Thymus (tissue), 11 donors: Measurements from ENCODE around the gene COPS9. TPM values are rescaled to one million over a fixed set of nuclear protein-coding genes. Genes with fewer than 3 reads are reported as not detected.
A peak's percentile ranks its signal among the peaks of the same experiment; 100 is the strongest.

Source experiments
- DNase-seq, 9 donors: peaks; one replicate each; pipeline ENCODE4 v3.0.0-alpha.2; 2013; ENCODE audit warnings: low spot score in 9 of 9, low read depth in 6 of 9, missing footprints in 1 of 9
- H3K27ac ChIP-seq, 2 donors: one replicate each; pipeline ENCODE4 v1.5.1; 2013; ENCODE audit warnings: control low read depth in 1 of 2, low read depth in 1 of 2, low read length in 1 of 2, mild to moderate bottlenecking in 1 of 2, moderate library complexity in 1 of 2
- H3K27me3 ChIP-seq, 2 donors: one replicate each; pipeline ENCODE4 v1.5.1; 2013; ENCODE audit warnings: low read length in 1 of 2; ENCODE audit not compliant: control insufficient read depth in 2 of 2, insufficient read depth in 1 of 2
- H3K36me3 ChIP-seq, 2 donors: one replicate each; pipeline ENCODE4 v1.5.1; 2013; ENCODE audit warnings: low read length in 1 of 2, mild to moderate bottlenecking in 1 of 2, moderate library complexity in 1 of 2; ENCODE audit not compliant: control insufficient read depth in 2 of 2, insufficient read depth in 2 of 2
- H3K4me1 ChIP-seq, 2 donors: one replicate each; pipeline ENCODE4 v1.5.1; 2013; ENCODE audit warnings: low read length in 2 of 2; ENCODE audit not compliant: control insufficient read depth in 2 of 2, insufficient read depth in 2 of 2
- H3K4me3 ChIP-seq, 2 donors: one replicate each; pipeline ENCODE4 v1.5.1; 2013; ENCODE audit warnings: low read length in 2 of 2, control low read depth in 1 of 2, mild to moderate bottlenecking in 1 of 2
- H3K9me3 ChIP-seq, 2 donors: one replicate each; pipeline ENCODE4 v1.5.1; 2013; ENCODE audit warnings: low read length in 1 of 2, mild to moderate bottlenecking in 1 of 2; ENCODE audit not compliant: control insufficient read depth in 2 of 2, insufficient read depth in 1 of 2
- WGBS: extraction: QIAGEN DNeasy Blood & Tissue Kit; methylation state at CpG from one replicate; pipeline ENCODE4 v1.1.7; 2013; 5-methylcytosine and 5-hydroxymethylcytosine counted together
- polyA plus RNA-seq: library from polyadenylated mRNA; stranded (reverse); fragments of 200-250 nt; gene quantifications from one replicate; pipeline ENCODE4 v1.2.3, GENCODE V29; 2013
- total RNA-seq: library from RNA; stranded (reverse); fragments of 120-200 nt; gene quantifications from one replicate; pipeline ENCODE4 v1.2.4, GENCODE V29; 2013
- donor health status: healthy.

The COPS9 gene
- total and polyA plus RNA-seq, 2 donors = 219 to 383 TPM

DNA sequence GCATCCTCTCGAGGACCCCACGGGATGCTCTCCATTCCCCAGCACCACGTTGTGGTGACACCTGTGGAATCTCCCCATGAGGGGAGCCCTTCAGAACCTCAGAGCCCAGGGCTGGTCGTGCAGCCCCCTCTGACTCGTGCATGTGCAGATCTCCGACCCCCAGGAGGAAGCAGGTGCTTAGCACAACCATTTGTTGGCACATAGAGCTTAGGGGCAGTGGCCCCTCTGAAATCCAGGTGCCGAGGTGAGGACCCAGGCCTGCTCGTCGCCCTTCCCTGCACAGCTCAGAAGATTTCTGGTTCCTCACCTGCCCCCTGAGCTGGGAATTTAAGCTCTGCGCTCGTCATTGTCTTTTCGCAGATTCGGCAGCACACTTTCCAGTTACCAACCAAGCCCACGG, 5.6 kb upstream of the COPS9 start:
- Histone ChIP-seq H3K4me1 (peaks cover 0 to 2% of the 10 kb centered on the region in 2 donors), H3K4me3 (no peak overlapping the region), H3K27ac (no peak overlapping the region), H3K9me3 (peaks cover 0 to 4% of the 10 kb centered on the region in 2 donors), H3K36me3 (no peaks in the 10 kb centered on the region), H3K27me3 (peaks cover 5 to 71% of the 10 kb centered on the region in 2 donors)
- 82% methylated on average over 14 of the region's 14 CpGs for WGBS
- DNase-seq = no peak

- Histone ChIP-seq H3K4me1 (peaks cover 0 to 6% of the 10 kb centered on the region in 2 donors), H3K4me3 (no peak overlapping the region), H3K27me3 (peaks cover 5 to 74% of the 10 kb centered on the region in 2 donors), H3K27ac (no peak overlapping the region), H3K36me3 (no peaks in the 10 kb centered on the region), H3K9me3 (peaks cover 0 to 4% of the 10 kb centered on the region in 2 donors)
- 83% methylated on average over 11 of the region's 11 CpGs for WGBS
- no peak for DNase-seq
These were observed 4.8 kb upstream of the COPS9 start for GRCh38 chr2:240140920-240141319.

GRCh38 chr2:240140511-240140910, 4.4 kb upstream of the COPS9 start, which contains the start of gene OTOS:
Gene OTOS (minus strand): TSS chr2:240140658. CDS start chr2:240140326, 332 bp downstream.
- Histone ChIP-seq H3K27ac (no peak within 1 kb of the TSS), H3K27me3 (peaks cover 5 to 74% of the 10 kb centered on the region in 2 donors), H3K36me3 (no peaks in the 10 kb centered on the region), H3K4me3 (no peak within 1 kb of the TSS), H3K9me3 (peaks cover 0 to 4% of the 10 kb centered on the region in 2 donors), H3K4me1 (peaks cover 0 to 6% of the 10 kb centered on the region in 2 donors)
- 82% methylated on average over 5 of the region's 5 CpGs for WGBS
- no peak for DNase-seq

- peaks cover 6 to 12% of the 10 kb centered on the region in 2 donors for H3K4me1 ChIP-seq
- no peak overlapping the region for H3K27ac ChIP-seq
- peaks cover 0 to 4% of the 10 kb centered on the region in 2 donors for H3K9me3 ChIP-seq
- DNase-seq = no peak
- H3K27me3 ChIP-seq = peaks cover 5 to 74% of the 10 kb centered on the region in 2 donors
- H3K4me3 ChIP-seq = no peak overlapping the region
- no peaks in the 10 kb centered on the region for H3K36me3 ChIP-seq
- WGBS = 80% methylated on average over 14 of the region's 14 CpGs
These were observed 3.7 kb upstream of the COPS9 start for GRCh38 chr2:240139666-240140393.

DNA sequence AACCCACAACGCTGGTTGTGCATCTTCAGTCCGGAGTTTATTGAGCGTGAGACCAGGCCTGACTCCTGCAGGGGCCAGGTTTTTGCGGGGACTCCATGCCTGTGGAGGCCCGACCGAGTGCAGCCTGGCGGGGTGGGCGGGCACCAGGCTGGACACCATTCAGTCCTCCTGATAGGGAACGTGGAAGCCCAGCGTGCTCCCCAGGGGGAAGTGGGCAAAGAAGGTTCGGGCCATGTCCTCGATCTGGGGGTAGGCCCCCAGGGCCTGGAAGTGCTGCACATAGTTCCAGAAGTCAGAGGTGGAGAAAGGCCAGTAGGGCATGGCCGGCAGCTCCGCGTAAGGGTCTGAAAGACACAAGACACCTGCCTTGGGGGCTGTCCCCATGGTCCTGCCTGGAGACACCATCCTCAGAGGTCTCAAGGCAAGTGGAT, 2.9 kb upstream of the COPS9 start:
- Histone ChIP-seq H3K36me3 (no peaks in the 10 kb centered on the region), H3K4me1 (peaks cover 9 to 14% of the 10 kb centered on the region in 2 donors), H3K9me3 (peaks cover 0 to 4% of the 10 kb centered on the region in 2 donors), H3K4me3 (no peak overlapping the region), H3K27ac (no peak overlapping the region), H3K27me3 (peaks cover 5 to 69% of the 10 kb centered on the region in 2 donors)
- WGBS = 94% methylated on average over 15 of the region's 15 CpGs
- DNase-seq = no peak

GRCh38 chr2:240138254-240138984, 2.3 kb upstream of the COPS9 start:
- H3K36me3 ChIP-seq = peaks cover 0 to 3% of the 10 kb centered on the region in 2 donors
- H3K4me1 ChIP-seq = peaks cover 9 to 14% of the 10 kb centered on the region in 2 donors
- H3K27me3 ChIP-seq = peaks cover 5 to 64% of the 10 kb centered on the region in 2 donors
- no peak overlapping the region for H3K4me3 ChIP-seq
- 90% methylated on average over 9 of the region's 9 CpGs for WGBS
- H3K27ac ChIP-seq = no peak overlapping the region
- no peak for DNase-seq
- H3K9me3 ChIP-seq = peaks cover 0 to 4% of the 10 kb centered on the region in 2 donors

DNA sequence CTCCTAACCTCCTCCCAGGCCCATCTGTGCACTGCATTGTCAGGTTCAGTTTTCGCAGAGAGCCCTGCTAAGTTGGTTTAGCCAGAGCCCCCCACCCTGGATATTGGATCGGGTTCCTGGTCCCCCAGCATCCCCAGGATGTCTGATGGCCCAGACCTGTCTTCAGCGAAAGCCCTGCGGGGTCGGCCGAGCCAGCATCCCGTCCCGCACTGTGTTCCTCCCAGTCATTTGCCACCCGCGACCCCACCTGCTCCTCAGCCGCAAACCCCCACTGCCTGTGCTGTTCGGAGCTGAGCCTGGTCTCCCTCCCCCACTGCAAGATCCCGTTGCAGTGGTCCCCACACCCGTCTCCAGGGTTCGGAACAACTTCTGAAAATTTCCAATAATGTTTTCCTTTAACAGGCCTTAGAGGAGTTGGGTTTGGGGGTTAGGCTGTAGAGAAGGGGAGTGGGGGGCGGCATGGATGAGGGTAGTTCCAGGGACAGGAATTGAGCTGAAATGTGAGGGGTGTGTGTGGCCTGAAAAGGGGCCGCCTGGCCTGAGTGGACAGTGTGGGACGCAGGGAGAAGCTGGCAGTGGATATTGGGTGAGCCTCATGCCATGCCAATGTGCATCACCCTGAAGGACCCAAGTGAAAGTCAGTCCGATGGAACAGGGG, 1.6 kb upstream of the COPS9 start:
- H3K4me1 ChIP-seq = peaks cover 9 to 14% of the 10 kb centered on the region in 2 donors
- peaks cover 0 to 4% of the 10 kb centered on the region in 2 donors for H3K9me3 ChIP-seq
- peaks cover 3 to 61% of the 10 kb centered on the region in 2 donors for H3K27me3 ChIP-seq
- peaks cover 3 to 10% of the 10 kb centered on the region in 2 donors for H3K36me3 ChIP-seq
- H3K4me3 ChIP-seq = no peak overlapping the region
- DNase-seq = no peak
- no peak overlapping the region for H3K27ac ChIP-seq
- WGBS = 94% methylated on average over 19 of the region's 19 CpGs

- H3K27ac ChIP-seq = no peak overlapping the region
- peaks cover 3 to 54% of the 10 kb centered on the region in 2 donors for H3K27me3 ChIP-seq
- no peak for DNase-seq
- WGBS = 29% methylated on average over 36 of the region's 36 CpGs
- H3K4me3 ChIP-seq = peak overlapping the region; percentile 79 to 86
- peaks cover 12 to 16% of the 10 kb centered on the region in 2 donors for H3K36me3 ChIP-seq
- H3K4me1 ChIP-seq = peaks cover 9 to 14% of the 10 kb centered on the region in 2 donors
- no peaks in the 10 kb centered on the region for H3K9me3 ChIP-seq
These were observed 677 bp upstream of the COPS9 start for GRCh38 chr2:240136671-240137292.
